Left ventricle myocardium inferior (tissue), 1 donor: ENCODE measurements around the gene C2. TPM values are rescaled to one million over a fixed set of nuclear protein-coding genes. Genes with fewer than 3 reads are reported as not detected.
"Not testable (repeated sequence)": the region's sequence is repeated elsewhere in the genome, so short reads cannot be mapped to it uniquely, and the experiment has no call there.

Experiments
- DNase-seq: peaks from one replicate; pipeline ENCODE4 v3.0.0-alpha.2; 2020
- H3K27ac ChIP-seq: fragments of 200-600 bp; replicated peaks from 2 replicates; pipeline ENCODE4 v1.8.0; 2021
- H3K27me3 ChIP-seq: fragments of 200-600 bp; 2 replicates; pipeline ENCODE4 v1.8.0; 2021; ENCODE audit warnings: low read depth
- H3K36me3 ChIP-seq: fragments of 200-600 bp; 2 replicates; pipeline ENCODE4 v1.8.0; 2021
- H3K4me1 ChIP-seq: fragments of 200-600 bp; 2 replicates; pipeline ENCODE4 v1.8.0; 2021
- H3K4me3 ChIP-seq: fragments of 200-600 bp; 2 replicates; pipeline ENCODE4 v1.8.0; 2021; ENCODE audit warnings: mild to moderate bottlenecking, moderate library complexity
- H3K9me3 ChIP-seq: fragments of 200-600 bp; replicated peaks from 2 replicates; pipeline ENCODE4 v1.8.0; 2021
- CTCF ChIP-seq: fragments of 200-600 bp; IDR thresholded peaks from 2 replicates; pipeline ENCODE4 v1.8.0; 2021; ENCODE audit warnings: antibody characterized with exemption, mild to moderate bottlenecking, borderline replicate concordance
- intact Hi-C: fragments of 100-400 bp; cut with micrococcal nuclease; formaldehyde crosslinking; loops from one replicate; pipeline ENCODE4 v1.11.0; 2022
- total RNA-seq: library from RNA; stranded (reverse); fragmentation: NEBNext Ultra II Directional; extraction: Animal tissue kit (Norgen Biotek cat#: 25700); gene quantifications from one replicate; pipeline ENCODE4 v1.2.1, GENCODE V29; 2021
- donor health status: DM: no; HTN: yes; CAD: no; lungs with severe emphysema.

The C2 gene
- total RNA-seq, 1 donor from 2014 or later = 9.7 TPM

- Histone ChIP-seq H3K4me3 (no peak overlapping the region), H3K9me3 (no peaks in the 10 kb centered on the region), H3K36me3 (no peaks in the 10 kb centered on the region), H3K27ac (no peak overlapping the region), H3K27me3 (peaks cover 19% of the 10 kb centered on the region), H3K4me1 (peaks cover 24% of the 10 kb centered on the region)
- DNase-seq = no peak
- TF ChIP-seq CTCF = no peak
- intact Hi-C loops = no loop called here
Observed at GRCh38 chr6:31905041-31905440, 22.5 kb upstream of the C2 start.

- no peak overlapping the region for H3K27ac ChIP-seq
- H3K36me3 ChIP-seq = no peaks in the 10 kb centered on the region
- no peaks in the 10 kb centered on the region for H3K9me3 ChIP-seq
- H3K4me3 ChIP-seq = no peak overlapping the region
- DNase-seq = no peak
- intact Hi-C loops = no loop called here
- TF ChIP-seq CTCF = no peak
- H3K4me1 ChIP-seq = peaks cover 17% of the 10 kb centered on the region
- H3K27me3 ChIP-seq = peaks cover 26% of the 10 kb centered on the region
Observed at GRCh38 chr6:31906122-31906521, 21.4 kb upstream of the C2 start.

GRCh38 chr6:31906727-31907126 lies 20.8 kb upstream of the C2 start:
- intact Hi-C loops, H3K9me3 ChIP-seq, DNase-seq, H3K4me3 ChIP-seq, H3K36me3 ChIP-seq, H3K27ac ChIP-seq: not testable (repeated sequence)
- Histone ChIP-seq H3K27me3 (peaks cover 26% of the 10 kb centered on the region), H3K4me1 (peaks cover 11% of the 10 kb centered on the region)

- Histone ChIP-seq H3K27me3 (peaks cover 31% of the 10 kb centered on the region), H3K27ac (no peak overlapping the region), H3K4me1 (peaks cover 10% of the 10 kb centered on the region), H3K9me3 (no peaks in the 10 kb centered on the region), H3K36me3 (no peaks in the 10 kb centered on the region), H3K4me3 (no peak overlapping the region)
- no peak for DNase-seq
- intact Hi-C loops = no loop called here
- TF ChIP-seq CTCF = no peak
Observed at GRCh38 chr6:31907158-31907813, 20.2 kb upstream of the C2 start.

GRCh38 chr6:31908255-31908654 lies 19.3 kb upstream of the C2 start:
- intact Hi-C loops, DNase-seq, H3K4me3 ChIP-seq, H3K27ac ChIP-seq, H3K36me3 ChIP-seq, H3K9me3 ChIP-seq, H3K4me1 ChIP-seq: not testable (repeated sequence)
- peaks cover 36% of the 10 kb centered on the region for H3K27me3 ChIP-seq

- intact Hi-C loops = no loop called here
Observed at GRCh38 chr6:31908791-31909190, 18.7 kb upstream of the C2 start.

GRCh38 chr6:31909298-31909697 lies 18.2 kb upstream of the C2 start:
- H3K4me1 ChIP-seq, DNase-seq, H3K36me3 ChIP-seq, H3K27ac ChIP-seq, H3K4me3 ChIP-seq, intact Hi-C loops, H3K9me3 ChIP-seq: not testable (repeated sequence)
- H3K27me3 ChIP-seq = peaks cover 43% of the 10 kb centered on the region

More at GRCh38 chr6:31908791-31909190, 18.7 kb upstream of the C2 start:
- H3K4me3 ChIP-seq = no peak overlapping the region
- no peak for TF ChIP-seq CTCF
- H3K4me1 ChIP-seq = no peaks in the 10 kb centered on the region
- H3K27me3 ChIP-seq = peaks cover 41% of the 10 kb centered on the region
- no peaks in the 10 kb centered on the region for H3K36me3 ChIP-seq
- H3K9me3 ChIP-seq = no peaks in the 10 kb centered on the region
- DNase-seq = no peak
- no peak overlapping the region for H3K27ac ChIP-seq
